VCaP (cell line): ENCODE measurements around the gene FCMR.

ENCODE experiments used
- H3K27ac ChIP-seq: fragments of 450-650 bp; 2 replicates; pipeline ENCODE4 v1.5.1; 2017
- TF ChIP-seq, protein P1 (sequence below): fragments of 450-650 bp; conservative IDR thresholded peaks from 2 replicates; pipeline ENCODE4 v1.5.1; 2017; ENCODE audit warnings: mild to moderate bottlenecking, moderate library complexity

The FCMR gene

DNA sequence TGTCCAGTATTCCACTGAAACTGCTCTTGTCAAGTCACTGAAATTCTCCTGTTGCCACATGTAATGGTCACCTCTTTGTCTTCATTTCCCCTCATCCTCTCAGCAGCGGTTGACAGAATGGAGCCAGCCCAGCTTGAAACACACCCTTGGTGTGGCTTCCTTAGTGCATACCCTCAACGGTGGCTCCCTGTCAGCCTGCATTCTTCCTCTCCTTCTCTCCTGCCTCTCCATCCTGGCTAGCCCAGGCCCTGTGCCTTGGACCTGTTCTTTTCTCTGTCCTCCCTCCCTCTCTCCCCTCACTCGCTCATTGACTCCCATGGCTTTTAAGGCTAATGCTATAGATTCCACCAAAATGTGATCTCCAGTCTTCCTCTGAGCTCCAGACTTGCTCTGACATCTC, 3.7 kb downstream of the FCMR start:
- TF ChIP-seq, protein P1, sequence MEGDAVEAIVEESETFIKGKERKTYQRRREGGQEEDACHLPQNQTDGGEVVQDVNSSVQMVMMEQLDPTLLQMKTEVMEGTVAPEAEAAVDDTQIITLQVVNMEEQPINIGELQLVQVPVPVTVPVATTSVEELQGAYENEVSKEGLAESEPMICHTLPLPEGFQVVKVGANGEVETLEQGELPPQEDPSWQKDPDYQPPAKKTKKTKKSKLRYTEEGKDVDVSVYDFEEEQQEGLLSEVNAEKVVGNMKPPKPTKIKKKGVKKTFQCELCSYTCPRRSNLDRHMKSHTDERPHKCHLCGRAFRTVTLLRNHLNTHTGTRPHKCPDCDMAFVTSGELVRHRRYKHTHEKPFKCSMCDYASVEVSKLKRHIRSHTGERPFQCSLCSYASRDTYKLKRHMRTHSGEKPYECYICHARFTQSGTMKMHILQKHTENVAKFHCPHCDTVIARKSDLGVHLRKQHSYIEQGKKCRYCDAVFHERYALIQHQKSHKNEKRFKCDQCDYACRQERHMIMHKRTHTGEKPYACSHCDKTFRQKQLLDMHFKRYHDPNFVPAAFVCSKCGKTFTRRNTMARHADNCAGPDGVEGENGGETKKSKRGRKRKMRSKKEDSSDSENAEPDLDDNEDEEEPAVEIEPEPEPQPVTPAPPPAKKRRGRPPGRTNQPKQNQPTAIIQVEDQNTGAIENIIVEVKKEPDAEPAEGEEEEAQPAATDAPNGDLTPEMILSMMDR: no peak
- H3K27ac ChIP-seq: no peak overlapping the region

DNA sequence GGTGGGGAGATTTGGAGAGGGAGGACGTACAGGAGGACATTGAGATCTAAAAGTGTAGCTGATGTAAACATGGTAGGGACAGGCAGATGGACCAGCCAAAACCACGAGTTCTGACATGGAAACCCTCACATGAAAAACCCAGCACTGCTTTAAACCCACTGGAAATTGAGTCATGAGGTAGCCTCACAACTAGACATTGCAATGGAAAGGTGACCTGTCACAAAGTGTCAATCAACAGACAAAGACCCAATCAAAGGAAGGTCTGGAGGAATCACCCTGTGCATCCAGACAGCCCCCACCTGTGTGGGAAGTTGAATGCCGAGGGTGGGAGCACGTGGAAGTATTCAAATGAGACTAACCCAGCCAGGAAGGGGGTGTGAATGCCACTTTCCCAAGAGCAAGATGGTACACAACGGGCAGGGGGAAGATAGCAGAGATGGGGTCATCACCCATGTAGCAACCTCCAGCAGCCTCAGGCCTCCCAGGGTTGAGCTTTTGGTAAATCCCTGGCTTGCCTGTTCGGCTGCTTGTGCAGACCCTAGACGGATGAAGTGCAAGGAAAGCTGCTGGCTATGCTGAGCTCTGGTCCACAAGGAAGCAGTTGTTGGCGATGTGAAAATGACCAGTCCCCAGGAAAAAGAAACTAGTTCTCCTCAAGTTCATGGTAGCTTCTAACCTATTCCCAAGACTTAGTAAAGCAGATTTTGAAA, 5.6 kb downstream of the FCMR start:
- TF ChIP-seq, protein P1: no peak
- no peak overlapping the region for H3K27ac ChIP-seq

DNA sequence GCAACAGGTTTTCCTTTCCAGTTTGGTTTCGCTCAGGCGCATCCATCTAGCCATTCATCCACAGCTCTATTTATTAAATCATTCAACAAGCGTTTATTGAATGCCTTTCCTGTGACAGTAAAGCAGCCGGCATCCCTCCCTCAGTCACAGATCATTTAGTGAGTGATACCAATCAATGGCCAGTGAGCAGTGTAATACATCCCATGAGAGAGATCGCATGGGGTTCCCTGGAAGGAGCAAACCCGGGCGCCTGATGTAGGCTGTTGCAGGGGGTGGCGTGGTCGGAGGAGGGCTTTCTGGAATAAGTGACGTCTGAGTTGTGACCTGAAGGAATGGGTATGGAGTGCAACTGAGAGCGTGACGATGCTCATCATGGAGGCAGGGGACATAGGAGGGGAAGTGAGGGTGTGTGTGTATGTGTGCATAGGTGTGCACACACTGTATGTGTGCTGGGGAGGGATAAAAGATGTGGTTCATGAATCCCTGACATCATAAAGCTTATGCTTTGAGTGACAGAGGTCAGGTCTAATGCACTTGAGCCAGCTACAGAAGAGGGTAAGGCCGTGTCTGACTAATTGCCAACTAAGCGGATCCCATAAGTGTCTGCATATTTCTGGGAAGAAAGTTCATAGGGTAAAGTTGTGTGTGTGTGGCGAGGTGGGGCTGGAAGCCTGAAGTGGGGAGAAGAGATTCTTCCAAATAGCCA, 6.6 kb downstream of the FCMR start:
- no peak overlapping the region for H3K27ac ChIP-seq
- TF ChIP-seq, protein P1: no peak

DNA sequence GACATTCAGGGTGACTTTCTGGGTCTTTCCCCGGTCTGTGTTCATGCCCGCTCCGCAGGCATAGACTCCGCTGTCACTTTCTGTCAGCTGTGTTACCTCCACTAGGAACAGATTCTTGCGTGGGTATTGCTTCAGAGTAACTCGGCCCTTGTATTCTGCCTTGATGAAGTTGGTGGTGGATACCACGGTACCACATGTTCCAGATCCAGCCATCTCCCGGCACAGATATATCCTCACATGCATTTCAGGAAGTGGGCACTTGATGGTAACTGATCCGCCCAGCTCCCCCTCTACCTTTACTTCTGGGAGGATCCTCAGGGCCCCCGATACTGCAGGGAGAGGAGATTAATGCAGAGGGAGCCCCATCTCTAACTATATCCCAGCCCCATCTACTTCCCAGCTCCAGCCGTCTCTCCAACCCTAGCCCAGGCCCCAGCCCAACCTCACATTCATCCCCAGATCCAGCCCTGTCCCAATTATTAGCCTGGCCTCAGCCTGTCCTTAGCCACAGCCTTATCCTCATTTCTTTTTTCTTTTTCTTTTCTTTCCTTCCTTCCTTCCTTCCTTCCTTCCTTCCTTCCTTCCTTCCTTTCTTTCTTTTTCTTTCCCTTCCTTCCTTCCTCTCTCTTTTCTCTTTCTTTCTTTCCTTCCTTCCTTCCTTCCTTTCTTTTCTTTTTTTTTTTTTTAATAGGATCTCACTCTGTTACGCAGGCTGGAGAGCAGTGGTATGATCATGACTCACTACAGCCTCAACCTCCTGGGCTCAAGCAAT, 7.8 kb downstream of the FCMR start:
- TF ChIP-seq, protein P1: no peak
- no peak overlapping the region for H3K27ac ChIP-seq

DNA sequence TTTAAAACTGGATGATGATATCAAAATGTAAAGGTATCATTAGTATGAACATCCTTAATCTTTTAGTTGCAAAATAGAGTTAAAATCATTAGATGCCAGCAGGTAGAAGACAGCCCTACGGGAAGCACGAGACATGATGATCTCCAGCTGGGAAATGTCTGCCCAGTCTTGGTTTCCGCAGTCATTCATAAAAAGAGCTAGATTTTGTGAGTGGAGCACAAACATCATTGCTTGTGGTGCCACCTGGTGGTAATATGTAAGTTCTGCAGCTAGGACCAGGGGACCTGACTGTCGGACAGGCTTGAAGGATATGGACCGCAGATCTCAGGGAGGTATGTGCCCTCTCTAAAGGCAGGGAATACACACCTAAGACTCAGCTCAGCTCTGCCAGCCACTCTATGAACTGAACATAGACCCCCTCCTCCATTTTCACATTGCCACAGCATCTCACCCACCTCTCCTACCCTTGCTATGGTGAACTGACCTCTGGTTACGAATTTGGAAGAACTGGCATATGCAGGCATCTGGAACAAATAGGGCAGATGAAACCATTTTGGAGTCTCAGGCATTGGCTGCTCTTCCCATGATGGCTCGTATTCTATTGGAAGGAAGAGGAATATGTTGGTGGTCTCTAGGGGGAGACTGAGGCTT, 9.2 kb downstream of the FCMR start:
- TF ChIP-seq, protein P1: peak; percentile 88
- H3K27ac ChIP-seq: no peak overlapping the region

DNA sequence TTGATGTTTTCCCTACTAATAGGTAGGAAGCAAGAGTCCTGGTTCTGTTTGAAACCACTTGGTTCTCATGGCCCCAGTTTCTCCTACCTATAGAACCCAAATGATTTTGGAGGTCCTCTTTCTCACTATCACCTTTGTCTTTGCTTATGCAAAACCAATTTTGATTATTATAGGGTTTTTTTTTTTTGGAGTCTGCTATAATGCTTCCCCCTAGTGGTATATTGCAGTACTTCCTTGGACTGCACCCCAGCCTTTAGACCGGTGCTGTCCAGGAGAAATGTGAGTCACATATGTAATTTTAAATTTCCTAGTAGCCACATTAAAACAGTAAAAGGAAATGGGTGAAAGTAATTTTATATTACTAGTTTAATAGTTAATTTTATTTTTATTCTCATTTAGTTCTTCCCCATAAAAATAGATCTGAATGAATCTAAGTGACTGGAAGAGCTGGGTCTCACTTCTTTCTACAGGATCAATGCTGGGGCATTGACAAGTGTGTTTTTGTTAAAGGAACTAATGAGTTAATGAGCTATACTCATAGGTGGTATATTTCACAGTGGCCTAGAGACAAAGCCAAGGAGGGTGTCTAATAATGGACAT, 10.6 kb downstream of the FCMR start:
- H3K27ac ChIP-seq: no peak overlapping the region
- TF ChIP-seq, protein P1: peak; percentile 92
